A172 (cell line): ENCODE results near the gene LGALS3. TPM values are rescaled to one million over a fixed set of nuclear protein-coding genes. Genes with fewer than 3 reads are reported as not detected.
A peak's percentile ranks its signal among the peaks of the same experiment; 100 is the strongest.

ENCODE experiments used
- DNase-seq: peaks from one replicate; pipeline ENCODE4 v3.0.0-alpha.2; 2015; ENCODE audit warnings: low spot score
- total RNA-seq: library from RNA; depleted of rRNA; stranded (reverse); fragments of >200 nt; shearing (Covaris generic); gene quantifications from 2 replicates; pipeline ENCODE4 v1.2.3, GENCODE V29; 2014; rRNA removed

LGALS3 gene
- total RNA-seq, 1 experiment from 2014 or later, result 87.7 TPM

DNA sequence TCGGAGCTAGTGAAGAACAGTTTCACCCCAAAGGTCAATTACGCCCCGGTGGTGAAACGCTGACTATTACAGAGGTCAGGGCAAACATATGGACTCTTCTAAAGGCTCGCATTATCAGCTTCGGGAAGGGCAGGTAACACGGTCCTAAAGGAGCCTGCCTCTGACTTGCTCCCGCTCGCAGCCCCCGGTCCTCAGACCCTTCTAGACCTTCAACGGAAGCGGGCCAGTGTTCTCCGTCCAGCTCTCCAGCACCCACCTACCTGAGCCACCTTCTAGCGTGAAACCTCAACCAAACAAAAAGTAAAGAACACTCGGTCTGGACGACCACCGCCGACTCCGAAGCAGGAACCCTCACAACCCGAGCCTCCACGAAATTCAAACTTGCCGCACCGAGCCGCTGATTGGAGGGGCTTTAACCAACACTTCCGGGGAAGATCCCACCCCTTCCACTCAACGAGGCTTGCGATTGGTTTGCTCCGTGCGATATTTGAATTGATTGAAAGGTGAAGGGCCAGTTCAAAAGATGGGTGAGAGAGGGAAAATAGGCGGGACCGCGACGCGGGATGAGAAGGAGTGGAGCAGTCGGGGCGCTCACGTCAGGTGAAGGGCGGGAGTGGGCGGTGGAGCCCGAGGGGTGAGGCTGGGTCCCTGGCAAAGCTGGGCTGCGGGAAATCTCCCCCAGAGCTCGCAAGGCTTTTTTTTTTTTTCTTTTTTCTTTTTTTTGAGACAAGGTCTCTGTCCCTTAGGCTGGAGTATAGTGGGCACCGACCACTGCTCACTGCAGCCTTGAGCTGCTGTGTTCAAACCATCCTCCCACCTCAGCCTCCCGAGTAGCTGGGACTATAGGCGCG, 62.4 kb downstream of the LGALS3 start, which contains the start of gene DLGAP5:
DLGAP5 (minus strand) TSS at position 383 of the 851 bp plus-strand sequence. CDS start 2,406 bp downstream, outside the sequence.
- DNase-seq, result peak; percentile 94

DNA sequence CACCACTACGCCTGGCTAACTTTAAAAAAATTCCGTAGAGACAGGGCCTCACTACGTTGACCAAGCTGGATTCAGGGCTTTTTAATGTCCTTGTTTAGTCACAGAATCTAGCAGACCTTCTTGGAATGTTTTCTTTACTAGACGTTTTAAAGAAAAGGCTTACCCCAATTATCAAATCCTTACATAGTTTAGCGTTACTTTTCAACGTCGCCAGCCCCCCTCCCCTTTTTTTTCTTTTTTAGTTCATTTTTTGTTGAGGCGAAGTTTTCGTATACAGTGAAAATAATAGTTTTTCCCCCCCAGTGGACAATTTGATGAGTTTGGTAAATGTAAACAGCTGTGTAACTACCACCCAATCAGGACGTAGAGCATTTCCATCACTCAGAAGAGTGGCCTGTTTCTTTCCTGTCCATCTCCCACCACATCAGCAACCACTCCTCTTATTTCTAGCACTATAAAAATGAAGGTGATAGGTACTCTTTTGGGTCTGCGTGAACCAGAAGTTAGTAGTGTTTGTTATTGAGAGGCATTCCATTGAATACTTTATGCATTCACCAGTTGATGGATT, 63.1 kb downstream of the LGALS3 start:
- peak; percentile 1 for DNase-seq

DNA sequence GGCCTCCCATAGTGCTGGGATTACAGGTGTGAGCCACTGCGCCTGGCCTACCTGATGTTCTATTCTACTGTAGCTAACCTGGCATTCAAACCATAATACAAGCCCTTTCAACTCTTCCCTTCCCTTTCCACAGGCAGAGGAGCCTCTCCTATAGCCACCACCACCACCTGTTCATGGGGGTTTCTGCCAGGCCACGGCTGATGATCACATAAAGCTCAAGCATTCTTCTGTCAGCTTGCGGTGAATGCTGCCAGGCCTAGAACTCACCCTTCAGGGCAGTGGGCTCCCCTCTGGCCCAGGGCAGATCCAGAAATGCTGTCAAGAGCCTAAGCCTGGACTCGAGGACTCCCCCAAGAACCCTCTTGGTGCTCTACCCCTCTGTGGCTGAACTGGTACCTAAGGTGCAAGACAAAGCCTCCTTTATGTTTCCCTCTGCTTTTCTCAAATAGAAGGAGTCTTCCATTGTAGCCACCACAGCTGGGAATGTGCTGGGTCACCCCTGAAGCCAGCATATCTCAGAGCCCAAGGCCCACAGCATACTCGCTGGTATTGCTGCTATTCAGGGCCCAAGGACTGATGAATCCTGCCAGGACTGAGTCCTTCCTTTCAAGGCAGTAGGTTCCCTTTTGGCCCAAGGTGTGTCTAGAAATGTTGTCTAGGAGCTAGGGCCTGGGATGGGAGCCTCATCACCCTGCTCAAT, 65.8 kb downstream of the LGALS3 start:
- DNase-seq, result no peak

Other genes starting within 250 kb of the LGALS3 start
- gene GCH1, start 226.4 kb upstream of the LGALS3 start, total RNA-seq, result 3.1 and 17.0 TPM in 2 replicates
- gene WDHD1, start 102.2 kb upstream of the LGALS3 start, total RNA-seq, result 13.3 and 14.6 TPM in 2 replicates
- gene SOCS4, start 102.0 kb upstream of the LGALS3 start, total RNA-seq, result 12.1 and 12.7 TPM in 2 replicates
- gene MAPK1IP1L, start 77.6 kb upstream of the LGALS3 start, total RNA-seq, result 40.1 and 44.2 TPM in 2 replicates
- gene DLGAP5, start 62.3 kb downstream of the LGALS3 start, total RNA-seq, result 49.8 and 58.4 TPM in 2 replicates
- gene FBXO34, start 142.2 kb downstream of the LGALS3 start, total RNA-seq, result 13.5 and 16.7 TPM in 2 replicates